HL-60 (cell line): Measurements from ENCODE around the gene ZBP1.

Experiments used
- DNase-seq, 2 experiments: peaks; one replicate each; pipeline ENCODE4 v3.0.0-alpha.2; 2010 to 2020; ENCODE audit warnings: low read depth in 1 of 2, low spot score in 1 of 2
- H3K27ac ChIP-seq: fragments of 250-450 bp; sonication (Bioruptor Pico); replicated peaks from 2 replicates; pipeline ENCODE4 v1.5.1; 2020; ENCODE audit warnings: mild to moderate bottlenecking, moderate library complexity
- H3K27me3 ChIP-seq: fragments of 250-450 bp; sonication (Bioruptor Pico); 2 replicates; pipeline ENCODE4 v1.5.1; 2021; ENCODE audit warnings: mild to moderate bottlenecking, moderate library complexity; ENCODE audit not compliant: insufficient read depth, poor library complexity, severe bottlenecking
- H3K4me3 ChIP-seq: replicated peaks from 2 replicates; pipeline ENCODE4 v1.5.1; 2011; ENCODE audit warnings: mild to moderate bottlenecking, control low read depth, low read length; ENCODE audit not compliant: insufficient read depth
- CTCF ChIP-seq: IDR thresholded peaks from one replicate; pipeline ENCODE4 v1.5.1; 2011; ENCODE audit warnings: low read length, control low read depth, inconsistent platforms; ENCODE audit not compliant: insufficient read depth
- GABPA ChIP-seq: IDR thresholded peaks from 2 replicates; pipeline ENCODE4 v1.6.1; 2012; ENCODE audit warnings: low read depth
- POLR2AphosphoS5 ChIP-seq: IDR thresholded peaks from 2 replicates; pipeline ENCODE4 v1.6.1; 2012; ENCODE audit warnings: low read depth
- REST ChIP-seq: IDR thresholded peaks from 2 replicates; pipeline ENCODE4 v1.6.1; 2012; ENCODE audit warnings: low read depth; ENCODE audit not compliant: insufficient replicate concordance
- SPI1 ChIP-seq: IDR thresholded peaks from 2 replicates; pipeline ENCODE4 v1.6.1; 2012; ENCODE audit warnings: low read depth, mild to moderate bottlenecking, borderline replicate concordance

The ZBP1 gene

GRCh38 chr20:57580478-57581201 is 39.6 kb downstream of the ZBP1 start:
- DNase-seq = no peak
- Histone ChIP-seq H3K27ac (no peak overlapping the region), H3K27me3 (peaks cover 8% of the 10 kb centered on the region), H3K4me3 (no peak overlapping the region)
- TF ChIP-seq REST (no peak), CTCF (no peak), POLR2AphosphoS5 (no peak), SPI1 (no peak), GABPA (no peak)

GRCh38 chr20:57579898-57580447 is 40.3 kb downstream of the ZBP1 start:
- Histone ChIP-seq H3K27ac (no peak overlapping the region), H3K27me3 (peaks cover 11% of the 10 kb centered on the region), H3K4me3 (no peak overlapping the region)
- TF ChIP-seq POLR2AphosphoS5 = no peak
- no peak for TF ChIP-seq REST
- TF ChIP-seq SPI1 = no peak
- no peak for TF ChIP-seq CTCF
- TF ChIP-seq GABPA = no peak
- no peak for DNase-seq

GRCh38 chr20:57579331-57579897 is 40.8 kb downstream of the ZBP1 start:
- DNase-seq = no peak
- TF ChIP-seq REST (no peak), GABPA (no peak), CTCF (no peak), POLR2AphosphoS5 (no peak), SPI1 (no peak)
- no peak overlapping the region for H3K27ac ChIP-seq
- peaks cover 12% of the 10 kb centered on the region for H3K27me3 ChIP-seq
- H3K4me3 ChIP-seq = no peak overlapping the region
